ENCODE results near the gene LDLR. TPM values are rescaled to one million over a fixed set of nuclear protein-coding genes. Genes with fewer than 3 reads are reported as not detected.
"Not testable (repeated sequence)": the region's sequence is repeated elsewhere in the genome, so short reads cannot be mapped to it uniquely, and the experiment has no call there.

The LDLR gene
- total RNA-seq, 4 donors from 2014 or later, result 75.7 to 209 (median 156) TPM

DNA sequence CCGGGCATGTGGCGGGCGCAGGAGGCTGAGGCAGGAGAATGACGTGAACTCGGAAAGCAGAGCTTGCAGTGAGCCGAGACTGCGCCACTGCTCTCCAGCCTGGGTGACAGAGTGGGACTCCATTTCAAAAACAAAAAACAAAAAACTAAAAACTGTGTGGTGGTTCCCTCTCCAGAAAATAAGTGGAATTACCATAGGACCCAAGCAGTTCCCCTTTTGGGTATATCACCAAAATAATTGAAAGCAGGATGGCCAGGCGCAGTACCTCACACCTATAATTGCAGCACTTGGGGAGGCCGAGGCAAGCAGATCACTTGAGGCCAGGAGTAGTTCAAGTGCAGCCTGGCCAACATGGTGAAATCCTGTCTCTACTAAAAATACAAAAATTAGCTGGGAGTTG, 15.7 kb upstream of the LDLR start:
- no peak for DNase-seq
- TF ChIP-seq, protein P1, sequence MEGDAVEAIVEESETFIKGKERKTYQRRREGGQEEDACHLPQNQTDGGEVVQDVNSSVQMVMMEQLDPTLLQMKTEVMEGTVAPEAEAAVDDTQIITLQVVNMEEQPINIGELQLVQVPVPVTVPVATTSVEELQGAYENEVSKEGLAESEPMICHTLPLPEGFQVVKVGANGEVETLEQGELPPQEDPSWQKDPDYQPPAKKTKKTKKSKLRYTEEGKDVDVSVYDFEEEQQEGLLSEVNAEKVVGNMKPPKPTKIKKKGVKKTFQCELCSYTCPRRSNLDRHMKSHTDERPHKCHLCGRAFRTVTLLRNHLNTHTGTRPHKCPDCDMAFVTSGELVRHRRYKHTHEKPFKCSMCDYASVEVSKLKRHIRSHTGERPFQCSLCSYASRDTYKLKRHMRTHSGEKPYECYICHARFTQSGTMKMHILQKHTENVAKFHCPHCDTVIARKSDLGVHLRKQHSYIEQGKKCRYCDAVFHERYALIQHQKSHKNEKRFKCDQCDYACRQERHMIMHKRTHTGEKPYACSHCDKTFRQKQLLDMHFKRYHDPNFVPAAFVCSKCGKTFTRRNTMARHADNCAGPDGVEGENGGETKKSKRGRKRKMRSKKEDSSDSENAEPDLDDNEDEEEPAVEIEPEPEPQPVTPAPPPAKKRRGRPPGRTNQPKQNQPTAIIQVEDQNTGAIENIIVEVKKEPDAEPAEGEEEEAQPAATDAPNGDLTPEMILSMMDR (IDR thresholded peaks at IDR 0.05), result no peak
- no peak for TF ChIP-seq POLR2A (IDR thresholded peaks at IDR 0.05)
- H3K27ac ChIP-seq, result no peak overlapping the region

DNA sequence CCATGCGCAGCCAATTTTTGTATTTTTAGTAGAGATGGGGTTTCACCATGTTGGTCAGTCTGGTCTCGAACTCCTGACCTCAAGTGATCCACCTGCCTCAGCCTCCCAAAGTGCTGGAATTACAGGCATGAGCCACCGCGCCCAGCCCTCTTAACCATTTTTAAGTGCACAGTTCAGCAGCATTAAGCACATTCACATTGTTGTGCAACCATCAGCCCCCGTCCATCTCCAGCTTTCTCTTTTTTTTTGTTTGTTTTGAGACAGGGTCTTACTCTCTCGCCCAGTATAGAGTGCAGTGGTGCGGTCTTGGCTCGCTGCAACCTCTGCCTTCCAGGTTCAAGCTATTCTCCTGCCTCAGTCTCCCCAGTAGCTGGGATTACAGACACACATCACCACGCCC, 12.5 kb upstream of the LDLR start:
- not testable (repeated sequence) for H3K27me3 ChIP-seq, H3K36me3 ChIP-seq, DNase-seq, H3K9me3 ChIP-seq, H3K27ac ChIP-seq, H3K4me1 ChIP-seq, H3K4me3 ChIP-seq

More for the DNA sequence above, 15.7 kb upstream of the LDLR start:
- Histone ChIP-seq H3K4me1 (no peaks in the 10 kb centered on the region), H3K27me3 (no peaks in the 10 kb centered on the region), H3K9me3 (no peaks in the 10 kb centered on the region), H3K4me3 (no peak overlapping the region), H3K36me3 (no peaks in the 10 kb centered on the region)

DNA sequence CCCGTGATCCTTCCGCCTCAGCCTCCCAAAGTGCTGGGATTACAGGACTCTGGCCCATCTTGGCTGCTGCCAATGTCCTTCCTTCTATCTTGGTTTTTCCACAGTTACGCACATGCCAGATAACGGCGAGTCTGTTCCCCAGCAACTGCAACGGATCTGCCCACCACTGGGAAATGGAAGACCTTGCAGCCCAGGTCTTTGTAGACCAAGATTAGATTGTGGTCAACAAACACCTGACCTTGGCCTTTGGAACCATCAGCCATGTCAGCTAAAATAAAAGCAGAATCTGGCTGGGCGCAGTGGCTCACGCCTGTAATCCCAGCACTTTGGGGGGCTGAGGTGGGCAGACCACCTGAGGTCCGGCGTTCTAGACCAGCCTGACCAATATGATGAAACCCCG, 10.4 kb upstream of the LDLR start:
- DNase-seq, result no peak
- Histone ChIP-seq H3K27me3 (no peaks in the 10 kb centered on the region), H3K9me3 (no peaks in the 10 kb centered on the region), H3K36me3 (no peaks in the 10 kb centered on the region), H3K27ac (no peak overlapping the region), H3K4me1 (no peaks in the 10 kb centered on the region), H3K4me3 (no peak overlapping the region)
- no peak for TF ChIP-seq POLR2A (IDR thresholded peaks at IDR 0.05)
- TF ChIP-seq, protein P1 (IDR thresholded peaks at IDR 0.05), result no peak

DNA sequence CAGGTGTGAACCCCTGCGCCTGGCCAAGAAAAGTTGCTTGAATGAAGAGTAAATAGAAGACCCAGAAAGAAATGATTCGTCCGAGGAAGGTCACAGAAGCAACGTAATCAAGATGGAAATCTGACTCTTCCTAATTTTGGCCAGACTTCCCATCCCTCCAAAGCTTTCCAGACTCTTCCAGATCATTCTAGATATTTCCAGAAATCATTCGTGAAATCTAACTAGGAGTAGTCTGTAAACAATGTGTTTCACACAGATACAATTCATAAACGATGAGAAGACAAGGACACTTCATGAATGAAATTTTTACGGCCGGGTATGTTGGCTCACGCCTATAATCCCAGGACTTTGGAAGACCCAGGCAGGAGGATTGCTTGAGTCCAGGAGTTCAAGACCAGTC, 9.3 kb upstream of the LDLR start:
- peaks cover 0 to 2% (median 0%) of the 10 kb centered on the region in 4 donors for H3K4me1 ChIP-seq
- no peaks in the 10 kb centered on the region for H3K9me3 ChIP-seq
- DNase-seq, result no peak
- H3K27ac ChIP-seq, result no peak overlapping the region
- H3K4me3 ChIP-seq, result no peak overlapping the region
- TF ChIP-seq, protein P1 (IDR thresholded peaks at IDR 0.05), result no peak
- TF ChIP-seq POLR2A (IDR thresholded peaks at IDR 0.05), result no peak
- no peaks in the 10 kb centered on the region for H3K36me3 ChIP-seq
- H3K27me3 ChIP-seq, result no peaks in the 10 kb centered on the region

DNA sequence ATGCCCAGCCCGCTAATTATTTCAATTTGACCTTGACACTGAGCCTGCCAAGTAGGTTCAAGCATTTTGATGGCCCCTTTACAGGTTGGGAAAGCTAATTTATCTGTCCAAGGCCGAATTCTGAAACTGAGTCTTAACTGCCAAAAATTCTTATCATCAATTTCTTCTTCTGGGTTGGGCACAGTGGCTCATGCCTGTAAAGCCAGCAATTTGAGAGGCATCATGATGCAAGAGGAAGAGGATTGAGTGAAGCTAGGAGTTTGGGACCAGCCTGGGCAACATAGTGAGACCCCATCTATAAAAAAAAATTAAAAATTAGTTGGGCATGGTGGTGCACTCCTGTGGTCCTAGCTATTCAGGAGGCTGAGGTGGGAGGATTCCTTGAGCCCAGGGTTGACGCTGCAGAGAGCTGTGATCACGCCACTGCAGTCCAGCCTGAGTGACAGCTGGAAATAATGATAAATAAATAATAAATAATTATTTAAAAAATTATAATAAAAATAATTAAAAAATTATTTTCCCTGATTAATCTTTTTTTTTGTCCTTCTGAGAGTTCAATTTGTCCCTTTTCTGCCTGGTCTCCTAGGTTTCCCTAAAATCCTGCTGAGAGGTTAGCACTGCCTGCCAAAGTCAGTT, 1.3 kb upstream of the LDLR start:
- no peak for DNase-seq
- peak overlapping the region in 1 of 4 donors; percentile 70 for H3K4me3 ChIP-seq
- no peaks in the 10 kb centered on the region for H3K36me3 ChIP-seq
- H3K9me3 ChIP-seq, result peaks cover 0 to 6% (median 0%) of the 10 kb centered on the region in 4 donors
- no peaks in the 10 kb centered on the region for H3K27me3 ChIP-seq
- H3K4me1 ChIP-seq, result peaks cover 0 to 40% (median 3%) of the 10 kb centered on the region in 4 donors
- peak overlapping the region in 3 of 4 donors; percentile 96 to 99 (median 98) for H3K27ac ChIP-seq
- no peak for TF ChIP-seq POLR2A (IDR thresholded peaks at IDR 0.05)
- TF ChIP-seq, protein P1 (IDR thresholded peaks at IDR 0.05), result no peak

DNA sequence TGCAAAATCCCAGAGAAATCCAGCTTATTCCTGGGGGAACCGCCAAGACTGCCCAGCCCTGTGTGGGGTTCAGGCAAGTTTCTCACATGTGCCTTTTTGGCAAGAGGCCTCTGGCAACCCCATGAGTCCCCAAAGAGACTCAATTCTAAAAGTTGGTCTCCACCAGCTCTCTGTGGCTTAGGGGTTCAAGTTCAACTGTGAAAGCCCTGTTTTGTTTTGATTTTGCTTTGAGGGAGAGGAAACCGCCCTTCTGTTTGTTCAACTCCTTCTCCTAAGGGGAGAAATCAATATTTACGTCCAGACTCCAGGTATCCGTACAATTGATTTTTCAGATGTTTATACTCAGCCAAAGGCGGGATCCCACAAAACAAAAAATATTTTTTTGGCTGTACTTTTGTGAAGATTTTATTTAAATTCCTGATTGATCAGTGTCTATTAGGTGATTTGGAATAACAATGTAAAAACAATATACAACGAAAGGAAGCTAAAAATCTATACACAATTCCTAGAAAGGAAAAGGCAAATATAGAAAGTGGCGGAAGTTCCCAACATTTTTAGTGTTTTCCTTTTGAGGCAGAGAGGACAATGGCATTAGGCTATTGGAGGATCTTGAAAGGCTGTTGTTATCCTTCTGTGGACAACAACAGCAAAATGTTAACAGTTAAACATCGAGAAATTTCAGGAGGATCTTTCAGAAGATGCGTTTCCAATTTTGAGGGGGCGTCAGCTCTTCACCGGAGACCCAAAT, 583 bp upstream of the LDLR start:
- no peak for DNase-seq

DNA sequence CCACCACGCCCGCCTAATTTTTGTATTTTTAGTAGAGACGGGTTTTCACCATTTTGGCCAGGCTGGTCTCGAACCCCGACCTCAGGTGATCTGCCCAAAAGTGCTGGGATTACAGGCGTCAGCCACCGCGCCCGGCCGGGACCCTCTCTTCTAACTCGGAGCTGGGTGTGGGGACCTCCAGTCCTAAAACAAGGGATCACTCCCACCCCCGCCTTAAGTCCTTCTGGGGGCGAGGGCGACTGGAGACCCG, 676 bp downstream of the LDLR start:
- H3K27me3 ChIP-seq, H3K36me3 ChIP-seq, DNase-seq, H3K9me3 ChIP-seq: not testable (repeated sequence)
- Histone ChIP-seq H3K27ac (peak overlapping the region; percentile 81 to 99 (median 97)), H3K4me3 (peak overlapping the region; percentile 42 to 72 (median 66)), H3K4me1 (peaks cover 0 to 55% (median 5%) of the 10 kb centered on the region in 4 donors)

More for the DNA sequence above, 583 bp upstream of the LDLR start:
- no peaks in the 10 kb centered on the region for H3K27me3 ChIP-seq
- peaks cover 0 to 6% (median 0%) of the 10 kb centered on the region in 4 donors for H3K9me3 ChIP-seq
- peak overlapping the region; percentile 42 to 72 (median 66) for H3K4me3 ChIP-seq
- no peak for TF ChIP-seq POLR2A (IDR thresholded peaks at IDR 0.05)
- TF ChIP-seq, protein P1 (IDR thresholded peaks at IDR 0.05), result peak in 2 of 6 experiments; percentile 4 to 11
- H3K4me1 ChIP-seq, result peaks cover 0 to 46% (median 3%) of the 10 kb centered on the region in 4 donors
- no peaks in the 10 kb centered on the region for H3K36me3 ChIP-seq
- H3K27ac ChIP-seq, result peak overlapping the region; percentile 81 to 99 (median 97)
